Naive thymus-derived CD4-positive, alpha-beta T cell (primary cell): ENCODE measurements around the gene HES7. TPM values are rescaled to one million over a fixed set of nuclear protein-coding genes. Genes with fewer than 3 reads are reported as not detected.

Experiments
- ATAC-seq: fragments of 150-1000 bp; cut with Tn5 transposase; 2 replicates; pipeline ENCODE4 v1.10.0; 2021; ENCODE audit warnings: mild to moderate bottlenecking, moderate library complexity
- CTCF ChIA-PET: fragments of 350-600 bp; sonication (Branson Sonifier 250); formaldehyde crosslinking; loops from one replicate; lab custom pipeline; 2021; ENCODE audit warnings: antibody characterized with exemption; lab: Charles Lee
- POLR2A ChIA-PET: fragments of 350-600 bp; sonication (Branson Sonifier 250); formaldehyde crosslinking; loops from one replicate; lab custom pipeline; 2021; ENCODE audit warnings: antibody characterized with exemption, inconsistent platforms; lab: Charles Lee
- DNase-seq, 9 donors: peaks; one replicate each; pipeline versions ENCODE4 v3.0.0 to v3.0.0-alpha.2; 2020 to 2022; ENCODE audit warnings: mixed read lengths in 1 of 9
- H3K27ac ChIP-seq: one replicate; pipeline ENCODE4 v1.7.0; 2013; ENCODE audit warnings: mild to moderate bottlenecking, low read depth, low read length, moderate library complexity
- H3K27me3 ChIP-seq, 2 donors: one replicate each; pipeline ENCODE4 v1.7.0; 2013; ENCODE audit warnings: low read length in 2 of 2, mild to moderate bottlenecking in 2 of 2, moderate library complexity in 2 of 2; ENCODE audit not compliant: control insufficient read depth in 2 of 2, insufficient read depth in 2 of 2
- H3K36me3 ChIP-seq, 3 experiments: 1 replicate in 2 of 3; 2 replicates in 1 of 3; pipeline ENCODE4 v1.7.0; 2013; ENCODE audit warnings: low read length in 3 of 3, mild to moderate bottlenecking in 3 of 3, moderate library complexity in 1 of 3; ENCODE audit not compliant: insufficient read depth in 3 of 3, control insufficient read depth in 2 of 3
- H3K4me1 ChIP-seq, 2 donors: one replicate each; pipeline ENCODE4 v1.7.0; 2013; ENCODE audit warnings: low read length in 2 of 2, mild to moderate bottlenecking in 2 of 2, moderate library complexity in 1 of 2; ENCODE audit not compliant: control insufficient read depth in 2 of 2, insufficient read depth in 2 of 2
- H3K4me3 ChIP-seq: 2 replicates; pipeline ENCODE4 v1.7.0; 2013; ENCODE audit warnings: mild to moderate bottlenecking, low read length
- H3K9me3 ChIP-seq, 3 experiments: 1 replicate in 2 of 3; 2 replicates in 1 of 3; pipeline ENCODE4 v1.7.0; 2013; ENCODE audit warnings: low read length in 3 of 3; ENCODE audit not compliant: control insufficient read depth in 2 of 3
- H3K27ac Mint-ChIP-seq, 9 donors: one replicate each; pipeline ENCODE4 v1.8.0; 2020 to 2022; ENCODE audit warnings: mixed read lengths in 9 of 9, mild to moderate bottlenecking in 8 of 9, moderate library complexity in 5 of 9, inconsistent platforms in 2 of 9
- H3K27me3 Mint-ChIP-seq, 5 donors: one replicate each; pipeline ENCODE4 v1.8.0; 2021 to 2022; ENCODE audit warnings: mixed read lengths in 5 of 5, mild to moderate bottlenecking in 1 of 5
- H3K36me3 Mint-ChIP-seq, 5 donors: one replicate each; pipeline ENCODE4 v1.8.0; 2020 to 2022; ENCODE audit warnings: mixed read lengths in 5 of 5, mild to moderate bottlenecking in 3 of 5, inconsistent platforms in 1 of 5
- H3K4me1 Mint-ChIP-seq, 7 donors: one replicate each; pipeline ENCODE4 v1.8.0; 2020 to 2022; ENCODE audit warnings: mixed read lengths in 7 of 7, mild to moderate bottlenecking in 3 of 7, inconsistent platforms in 1 of 7
- H3K4me3 Mint-ChIP-seq, 10 donors: one replicate each; pipeline ENCODE4 v1.8.0; 2020 to 2022; ENCODE audit warnings: mild to moderate bottlenecking in 10 of 10, mixed read lengths in 10 of 10, moderate library complexity in 6 of 10, inconsistent platforms in 2 of 10
- H3K9me3 Mint-ChIP-seq, 11 donors: one replicate each; pipeline ENCODE4 v1.8.0; 2020 to 2022; ENCODE audit warnings: mixed read lengths in 11 of 11, mild to moderate bottlenecking in 4 of 11, inconsistent platforms in 1 of 11, moderate library complexity in 1 of 11
- intact Hi-C, 2 donors: fragments of 100-400 bp; cut with micrococcal nuclease; formaldehyde crosslinking; loops; one replicate each; pipeline ENCODE4 v1.15.1; 2023
- polyA plus RNA-seq, 2 donors: library from polyadenylated mRNA; unstranded; fragments of 300-500 nt; fragmentation: Illumina TruSeq; gene quantifications; one replicate each; pipeline ENCODE4 v1.2.3, GENCODE V29; 2021
- total RNA-seq, 6 experiments: library from RNA in 5 of 6; stranded (reverse) in 5 of 6; gene quantifications; 1 replicate in 5 of 6; 2 replicates in 1 of 6; pipeline ENCODE4 v1.2.3 and lab custom pipeline; 2021 to 2026

Gene HES7
- total and polyA plus RNA-seq, 7 experiments from 2014 or later = 0.22 to 0.98 (median 0.41) TPM; not detected in 2

DNA sequence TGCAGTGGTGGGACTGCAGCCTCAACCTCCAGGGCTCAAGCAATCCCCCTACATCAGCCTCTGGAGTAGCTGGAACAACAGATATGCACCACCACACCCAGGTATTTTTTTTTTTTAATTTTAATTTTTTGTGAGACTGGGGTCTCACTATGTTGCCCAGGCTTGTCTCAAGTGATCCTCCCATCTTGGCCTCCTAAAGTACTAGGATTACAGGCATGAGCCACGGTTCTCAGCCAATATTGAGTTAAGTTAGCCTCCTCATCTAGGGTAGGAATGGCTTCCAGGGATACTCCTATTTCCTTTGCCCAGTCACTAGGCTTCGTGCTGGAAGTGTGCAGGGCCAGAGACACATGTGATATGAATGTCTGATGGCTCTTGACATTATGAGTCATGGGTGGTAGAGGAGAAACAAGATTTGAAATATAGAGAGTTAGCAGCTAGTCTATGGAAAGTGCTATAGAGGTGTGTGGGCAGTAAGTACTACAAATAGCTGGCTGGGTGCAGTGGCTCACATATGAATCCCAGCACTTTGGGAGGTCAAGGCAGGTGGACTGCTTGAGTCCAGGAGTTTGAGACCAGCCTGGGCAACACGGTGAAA lies 8.0 kb upstream of the HES7 start:
- no peak overlapping the region for H3K4me3 Mint-ChIP-seq
- ChIA-PET POLR2A (interaction anchor here (0.8 to 1.6 kb wide), 5 partner anchors 9 to 24 kb away, joined by 3 to 9 read pairs (median 4); no protein-coding TSS in a partner anchor), CTCF (interaction anchor here (1.0 kb wide), 1 partner anchor 171 kb away, joined by 3 read pairs; no protein-coding TSS in a partner anchor)
- intact Hi-C loops = no loop called here
- H3K9me3 Mint-ChIP-seq = no peaks in the 10 kb centered on the region
- H3K27ac Mint-ChIP-seq = no peak overlapping the region
- no peak overlapping the region for H3K4me3 ChIP-seq
- H3K27me3 ChIP-seq = no peaks in the 10 kb centered on the region
- DNase-seq (no peak), ATAC-seq (no peak)
- peaks cover 4 to 7% (median 5%) of the 10 kb centered on the region in 7 donors for H3K4me1 Mint-ChIP-seq
- H3K36me3 ChIP-seq = no peaks in the 10 kb centered on the region
- H3K4me1 ChIP-seq = peaks cover 3 to 4% of the 10 kb centered on the region in 2 donors
- no peak overlapping the region for H3K27ac ChIP-seq
- H3K9me3 ChIP-seq = no peaks in the 10 kb centered on the region
- H3K36me3 Mint-ChIP-seq = no peaks in the 10 kb centered on the region
- peaks cover 0 to 38% (median 0%) of the 10 kb centered on the region in 5 donors for H3K27me3 Mint-ChIP-seq

- DNase-seq (no peak), ATAC-seq (no peak)
- Mint-ChIP-seq H3K4me3 (peak overlapping the region in 2 of 10 donors; percentile 19 to 67), H3K9me3 (peaks cover 0 to 21% (median 0%) of the 10 kb centered on the region in 11 donors), H3K4me1 (peaks cover 30 to 39% (median 36%) of the 10 kb centered on the region in 7 donors), H3K36me3 (no peaks in the 10 kb centered on the region), H3K27ac (peak overlapping the region in 1 of 9 donors; percentile 47), H3K27me3 (peaks cover 0 to 56% (median 16%) of the 10 kb centered on the region in 5 donors)
- Histone ChIP-seq H3K4me3 (no peak overlapping the region), H3K27ac (no peak overlapping the region), H3K4me1 (peaks cover 27 to 29% of the 10 kb centered on the region in 2 donors), H3K9me3 (no peaks in the 10 kb centered on the region), H3K27me3 (no peaks in the 10 kb centered on the region), H3K36me3 (no peaks in the 10 kb centered on the region)
- intact Hi-C loops = no loop called here
- CTCF ChIA-PET = interaction anchor here (0.7 to 1.7 kb wide), 4 partner anchors 9 to 668 kb away, joined by 3 to 6 read pairs (median 4); partner anchors contain the start of gene ALOXE3
- POLR2A ChIA-PET = interaction anchor here (0.8 to 1.0 kb wide), 2 partner anchors 28 to 34 kb away, joined by 3 read pairs; partner anchors contain the start of gene VAMP2
These were observed 4.3 kb upstream of the HES7 start for GRCh38 chr17:8128125-8128784.

DNA sequence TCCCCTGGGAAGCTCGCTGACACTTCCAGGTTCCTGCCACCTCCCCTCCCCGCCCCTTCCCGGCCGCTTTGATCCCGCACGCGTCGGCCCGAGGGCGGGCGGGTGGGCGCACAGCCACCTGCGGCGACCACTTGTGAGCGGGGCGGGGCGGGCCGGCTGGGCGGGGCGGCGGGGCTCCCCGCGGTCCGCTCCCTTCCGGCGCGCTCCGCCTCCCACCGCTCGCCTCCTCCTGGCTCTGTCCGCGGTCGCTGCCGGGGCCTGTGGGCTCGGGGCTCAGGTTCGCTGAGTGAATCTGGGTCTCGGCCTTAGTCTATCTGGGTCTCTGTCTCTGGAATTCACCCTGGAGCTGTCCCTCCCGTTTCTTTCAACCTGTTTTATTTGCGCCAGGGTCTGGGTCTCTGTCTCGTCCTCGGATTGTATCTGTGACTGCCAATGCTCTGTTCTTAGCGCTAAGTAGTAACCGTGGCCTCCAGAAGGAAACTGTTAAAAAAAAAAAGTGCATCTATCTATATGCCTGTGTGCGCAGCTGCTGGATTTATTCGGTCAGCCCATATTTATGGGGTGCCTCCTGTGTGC lies 2.7 kb upstream of the HES7 start:
- Mint-ChIP-seq H3K9me3 (peaks cover 0 to 22% (median 0%) of the 10 kb centered on the region in 11 donors), H3K27ac (peak overlapping the region; percentile 79 to 99 (median 94)), H3K27me3 (peaks cover 0 to 61% (median 19%) of the 10 kb centered on the region in 5 donors), H3K4me3 (peak overlapping the region; percentile 88 to 99 (median 94)), H3K4me1 (peaks cover 39 to 48% (median 43%) of the 10 kb centered on the region in 7 donors), H3K36me3 (no peaks in the 10 kb centered on the region)
- Histone ChIP-seq H3K27me3 (peaks cover 0 to 3% of the 10 kb centered on the region in 2 donors), H3K4me1 (peaks cover 38 to 42% of the 10 kb centered on the region in 2 donors), H3K4me3 (peak overlapping the region; percentile 96), H3K9me3 (no peaks in the 10 kb centered on the region), H3K36me3 (no peaks in the 10 kb centered on the region), H3K27ac (peak overlapping the region; percentile 50)
- ChIA-PET POLR2A (interaction anchor here (0.8 to 1.9 kb wide), 13 partner anchors 9 to 96 kb away, joined by 3 to 13 read pairs (median 5); partner anchors contain the start of gene BORCS6), CTCF (interaction anchor here (0.7 to 1.8 kb wide), 8 partner anchors 8 to 289 kb away, joined by 3 to 5 read pairs (median 4); partner anchors contain the start of genes ALOXE3 and CTC1)
- DNase-seq (peak in 5 of 9 donors; percentile 28 to 70 (median 39)), ATAC-seq (peak; percentile 36)
- intact Hi-C loops = loop anchor here in 1 of 2 donors (1.0 kb wide), 1 partner anchor 12 kb away; no protein-coding TSS in a partner anchor

GRCh38 chr17:8125947-8126490 lies 2.1 kb upstream of the HES7 start:
- DNase-seq (peak in 1 of 9 donors; percentile 49), ATAC-seq (no peak)
- Histone ChIP-seq H3K4me1 (peaks cover 39 to 45% of the 10 kb centered on the region in 2 donors), H3K27me3 (peaks cover 0 to 3% of the 10 kb centered on the region in 2 donors), H3K36me3 (no peaks in the 10 kb centered on the region), H3K9me3 (no peaks in the 10 kb centered on the region), H3K27ac (peak overlapping the region; percentile 50), H3K4me3 (peak overlapping the region; percentile 96)
- Mint-ChIP-seq H3K4me3 (peak overlapping the region; percentile 88 to 99 (median 92)), H3K36me3 (no peaks in the 10 kb centered on the region), H3K27me3 (peaks cover 0 to 59% (median 21%) of the 10 kb centered on the region in 5 donors), H3K27ac (peak overlapping the region; percentile 80 to 99 (median 94)), H3K9me3 (peaks cover 0 to 22% (median 0%) of the 10 kb centered on the region in 11 donors), H3K4me1 (peaks cover 42 to 50% (median 45%) of the 10 kb centered on the region in 7 donors)
- intact Hi-C loops = loop anchor here (1.0 kb wide), 4 partner anchors 12 to 61 kb away; no protein-coding TSS in a partner anchor
- POLR2A ChIA-PET = interaction anchor here (0.7 to 1.9 kb wide), 8 partner anchors 9 to 97 kb away, joined by 3 to 9 read pairs (median 4); partner anchors contain the start of gene BORCS6
- CTCF ChIA-PET = interaction anchor here (1.0 to 1.8 kb wide), 3 partner anchors 11 to 35 kb away, joined by 3 to 4 read pairs (median 4); no protein-coding TSS in a partner anchor

DNA sequence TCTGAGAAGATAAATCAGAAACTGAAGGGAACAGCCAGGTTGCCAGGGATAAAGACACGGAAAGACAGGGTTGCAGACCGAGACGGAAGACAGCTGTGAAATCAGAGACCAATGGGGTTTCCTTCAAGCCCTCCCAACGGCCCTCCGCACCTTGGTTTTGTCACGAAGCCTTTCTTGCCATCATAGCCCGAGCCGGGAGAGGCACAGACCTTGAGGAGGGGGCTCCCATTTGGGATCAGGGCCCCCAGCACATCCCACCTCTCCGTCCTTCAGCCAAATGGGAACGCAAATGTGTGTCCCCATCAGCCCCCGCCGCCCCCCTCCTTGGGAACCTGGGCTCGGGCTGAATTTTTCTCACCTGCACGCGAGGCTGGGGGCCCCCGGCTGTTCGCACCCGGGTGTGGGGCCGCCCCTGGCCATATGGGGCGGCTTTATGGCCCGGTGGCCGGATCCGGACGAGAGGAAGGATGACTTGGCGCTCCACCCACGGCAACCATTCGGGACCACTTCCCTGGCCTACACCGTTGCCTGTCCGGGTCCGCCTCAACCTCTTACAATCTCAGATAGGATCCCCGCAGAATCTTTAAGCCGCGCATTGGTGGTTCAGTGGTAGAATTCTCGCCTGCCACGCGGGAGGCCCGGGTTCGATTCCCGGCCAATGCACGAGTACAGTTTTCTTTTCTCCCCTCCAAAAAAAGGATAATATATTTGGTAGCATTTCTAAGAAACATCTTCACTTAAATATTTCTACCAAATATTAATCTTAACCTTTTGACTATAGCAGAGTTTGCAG lies 1.4 kb upstream of the HES7 start:
- H3K27ac ChIP-seq = peak overlapping the region; percentile 50

More for the DNA sequence above, 1.4 kb upstream of the HES7 start:
- H3K27me3 Mint-ChIP-seq = peaks cover 0 to 65% (median 27%) of the 10 kb centered on the region in 5 donors
- ChIA-PET CTCF (interaction anchor here (1.3 kb wide), 2 partner anchors 62 to 175 kb away, joined by 3 to 5 read pairs; no protein-coding TSS in a partner anchor), POLR2A (interaction anchor here (0.5 to 3.9 kb wide), 11 partner anchors 10 to 168 kb away, joined by 3 to 30 read pairs (median 5); partner anchors contain the start of genes BORCS6 and CTC1)
- peak overlapping the region; percentile 96 for H3K4me3 ChIP-seq
- peaks cover 0 to 3% of the 10 kb centered on the region in 2 donors for H3K27me3 ChIP-seq
- H3K4me1 ChIP-seq = peaks cover 46 to 50% of the 10 kb centered on the region in 2 donors
- ATAC-seq (peak; percentile 63), DNase-seq (peak; percentile 82 to 97 (median 87))
- peak overlapping the region; percentile 80 to 99 (median 94) for H3K27ac Mint-ChIP-seq
- H3K36me3 ChIP-seq = no peaks in the 10 kb centered on the region
- peaks cover 0 to 29% (median 0%) of the 10 kb centered on the region in 11 donors for H3K9me3 Mint-ChIP-seq
- intact Hi-C loops = loop anchor here (1.0 kb wide), 3 partner anchors 31 to 62 kb away; no protein-coding TSS in a partner anchor
- H3K4me1 Mint-ChIP-seq = peaks cover 42 to 57% (median 51%) of the 10 kb centered on the region in 7 donors
- H3K36me3 Mint-ChIP-seq = no peaks in the 10 kb centered on the region
- H3K9me3 ChIP-seq = no peaks in the 10 kb centered on the region
- peak overlapping the region; percentile 88 to 99 (median 92) for H3K4me3 Mint-ChIP-seq
